D341Med (cell line): ENCODE data around the gene CABP4.
"Not testable (repeated sequence)": the region's sequence is repeated elsewhere in the genome, so short reads cannot be mapped to it uniquely, and the experiment has no call there.

Source experiments
- DNase-seq: peaks from one replicate; pipeline ENCODE4 v3.0.0; 2012; ENCODE audit warnings: low spot score

Gene CABP4

GRCh38 chr11:67453816-67454732 lies 1.1 kb upstream of the CABP4 start:
- no peak for DNase-seq

GRCh38 chr11:67456068-67456705 lies 1.0 kb downstream of the CABP4 start:
- DNase-seq: no peak

- DNase-seq: no peak
Observed at GRCh38 chr11:67457453-67457852, 2.3 kb downstream of the CABP4 start.

GRCh38 chr11:67458266-67458665 lies 3.1 kb downstream of the CABP4 start:
- DNase-seq: no peak

GRCh38 chr11:67463186-67463585 lies 8.0 kb downstream of the CABP4 start:
- peak; percentile 25 for DNase-seq

- no peak for DNase-seq
Observed at GRCh38 chr11:67463680-67464410, 8.7 kb downstream of the CABP4 start.

- DNase-seq: peak; percentile 33
Observed at GRCh38 chr11:67464411-67465188, 9.4 kb downstream of the CABP4 start.

- DNase-seq: no peak
Observed at GRCh38 chr11:67465189-67465510, 10.0 kb downstream of the CABP4 start.

- DNase-seq: not testable (repeated sequence)
Observed at GRCh38 chr11:67465530-67465929, 10.4 kb downstream of the CABP4 start.

- no peak for DNase-seq
Observed at GRCh38 chr11:67466367-67466766, 11.2 kb downstream of the CABP4 start.

GRCh38 chr11:67466962-67467771 lies 12.0 kb downstream of the CABP4 start:
- no peak for DNase-seq

GRCh38 chr11:67468056-67468455 lies 12.9 kb downstream of the CABP4 start:
- DNase-seq: no peak

GRCh38 chr11:67468456-67468758 lies 13.3 kb downstream of the CABP4 start:
- no peak for DNase-seq

- peak; percentile 98 for DNase-seq
Observed at GRCh38 chr11:67468759-67469507, 13.8 kb downstream of the CABP4 start, which contains the start of gene TMEM134. TSS of gene TMEM134 (minus strand) at chr11:67469251. CDS start at chr11:67469192, 59 bp downstream.

GRCh38 chr11:67469508-67469811 lies 14.3 kb downstream of the CABP4 start:
- no peak for DNase-seq

- DNase-seq: no peak
Observed at GRCh38 chr11:67470337-67471002, 15.3 kb downstream of the CABP4 start.

- DNase-seq: no peak
Observed at GRCh38 chr11:67472882-67473281, 17.7 kb downstream of the CABP4 start.

GRCh38 chr11:67476692-67477091 lies 21.5 kb downstream of the CABP4 start:
- DNase-seq: not testable (repeated sequence)

GRCh38 chr11:67477344-67478050 lies 22.3 kb downstream of the CABP4 start:
- DNase-seq: not testable (repeated sequence)
